ENCODE data around the gene RITA1.

DNA sequence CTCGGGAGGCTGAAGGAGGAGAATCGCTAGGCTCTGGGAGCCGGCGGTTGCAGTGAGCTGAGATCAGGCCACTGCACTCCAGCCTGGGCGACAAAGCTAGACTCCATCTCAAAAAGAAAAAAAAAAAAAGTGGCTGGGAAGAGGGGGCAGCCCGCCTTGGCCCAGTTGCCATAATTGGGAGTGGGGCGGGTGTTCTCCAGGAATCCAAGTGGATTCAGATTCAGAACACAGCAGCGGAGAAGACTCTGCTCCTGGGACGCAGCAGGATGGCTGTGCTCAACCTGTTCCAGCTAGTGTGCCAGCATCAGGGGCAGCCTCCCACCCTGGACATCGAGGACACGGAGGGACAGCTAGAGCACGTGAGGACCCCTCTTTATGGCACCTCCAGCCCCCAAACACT, 30.5 kb upstream of the RITA1 start:
- TF ChIP-seq, protein P1, sequence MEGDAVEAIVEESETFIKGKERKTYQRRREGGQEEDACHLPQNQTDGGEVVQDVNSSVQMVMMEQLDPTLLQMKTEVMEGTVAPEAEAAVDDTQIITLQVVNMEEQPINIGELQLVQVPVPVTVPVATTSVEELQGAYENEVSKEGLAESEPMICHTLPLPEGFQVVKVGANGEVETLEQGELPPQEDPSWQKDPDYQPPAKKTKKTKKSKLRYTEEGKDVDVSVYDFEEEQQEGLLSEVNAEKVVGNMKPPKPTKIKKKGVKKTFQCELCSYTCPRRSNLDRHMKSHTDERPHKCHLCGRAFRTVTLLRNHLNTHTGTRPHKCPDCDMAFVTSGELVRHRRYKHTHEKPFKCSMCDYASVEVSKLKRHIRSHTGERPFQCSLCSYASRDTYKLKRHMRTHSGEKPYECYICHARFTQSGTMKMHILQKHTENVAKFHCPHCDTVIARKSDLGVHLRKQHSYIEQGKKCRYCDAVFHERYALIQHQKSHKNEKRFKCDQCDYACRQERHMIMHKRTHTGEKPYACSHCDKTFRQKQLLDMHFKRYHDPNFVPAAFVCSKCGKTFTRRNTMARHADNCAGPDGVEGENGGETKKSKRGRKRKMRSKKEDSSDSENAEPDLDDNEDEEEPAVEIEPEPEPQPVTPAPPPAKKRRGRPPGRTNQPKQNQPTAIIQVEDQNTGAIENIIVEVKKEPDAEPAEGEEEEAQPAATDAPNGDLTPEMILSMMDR (IDR thresholded peaks at IDR 0.05) = no peak
- TF ChIP-seq POLR2A (IDR thresholded peaks at IDR 0.05) = no peak

Data from suprapubic skin (tissue), 3 donors.